GM18499 (cell line): ENCODE results near the gene SERTAD2.

Experiments used
- ATAC-seq: cut with Tn5 transposase; IDR thresholded peaks from one replicate; pipeline ENCODE4 v1.9.1; 2021; ENCODE audit warnings: moderate number of reproducible peaks; ENCODE audit not compliant: insufficient read depth, unreplicated experiment

The SERTAD2 gene

DNA sequence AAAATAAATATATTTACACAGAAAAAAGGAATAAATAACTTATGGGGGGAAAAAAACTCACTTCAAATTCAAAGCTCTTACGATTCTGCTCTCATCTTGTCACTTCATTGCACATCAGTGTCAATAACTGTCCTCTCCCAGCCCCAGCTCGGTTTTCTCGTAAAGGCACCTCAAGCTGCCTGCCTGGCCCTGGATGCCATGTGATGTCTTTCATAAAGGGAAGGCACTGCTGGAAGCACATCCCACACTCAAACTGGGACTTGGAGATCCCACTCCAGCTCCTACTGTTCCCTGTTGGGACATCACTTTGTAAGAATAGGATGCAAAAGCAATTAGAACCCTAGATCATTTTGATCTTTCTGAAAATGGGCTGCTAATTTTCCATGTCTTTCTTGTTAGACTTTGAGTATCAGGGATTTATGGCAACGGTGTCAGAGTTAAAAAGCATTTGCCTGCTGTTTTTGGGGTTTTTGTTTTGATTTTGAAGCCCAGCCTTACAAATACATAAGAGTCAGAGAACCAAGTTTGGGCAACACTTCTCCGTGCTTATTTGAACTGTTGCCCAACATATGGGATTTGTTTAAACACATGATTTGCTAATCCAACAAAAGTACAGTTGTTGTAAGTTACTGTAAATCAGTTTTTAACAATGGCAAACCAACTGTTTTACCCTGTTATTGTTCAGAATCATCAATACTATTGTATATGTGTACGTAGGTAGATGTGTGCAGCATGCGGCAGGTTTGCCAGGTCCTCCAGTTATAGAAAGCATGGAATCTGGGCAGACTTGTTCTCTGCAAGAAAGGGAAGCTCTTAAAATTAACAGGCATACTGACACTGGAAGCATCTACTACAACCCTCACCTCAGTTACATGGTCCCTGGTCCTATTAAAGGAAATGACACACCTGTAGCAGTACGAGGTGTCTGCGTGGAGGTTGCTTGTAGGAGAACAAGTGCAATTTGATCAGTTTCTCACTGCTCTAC lies 20.6 kb downstream of the SERTAD2 start:
- ATAC-seq: no peak

GRCh38 chr2:64631771-64632170 lies 21.9 kb downstream of the SERTAD2 start:
- no peak for ATAC-seq

DNA sequence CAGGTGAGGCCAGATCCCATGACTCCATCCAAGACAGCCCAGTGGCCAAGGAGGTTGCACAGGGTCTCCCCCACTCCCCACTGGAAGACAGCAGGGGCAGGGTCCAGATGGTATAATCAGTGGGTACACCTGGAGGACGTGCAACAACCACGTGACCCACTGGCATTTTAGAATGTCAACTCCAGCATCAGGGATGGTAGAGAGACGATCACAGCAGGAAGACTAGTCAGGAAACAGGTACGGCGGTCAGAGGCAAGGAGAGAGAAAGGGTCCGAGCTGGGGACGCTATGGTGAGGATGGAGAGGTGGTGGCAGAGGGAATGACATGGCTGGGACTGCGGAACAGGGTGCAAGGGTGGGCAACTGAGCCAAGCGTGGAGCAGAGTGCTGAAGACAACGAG lies 23.0 kb downstream of the SERTAD2 start:
- ATAC-seq: no peak

- ATAC-seq: no peak
These were observed 23.8 kb downstream of the SERTAD2 start for GRCh38 chr2:64629875-64630274.

GRCh38 chr2:64629329-64629781 lies 24.4 kb downstream of the SERTAD2 start:
- no peak for ATAC-seq

DNA sequence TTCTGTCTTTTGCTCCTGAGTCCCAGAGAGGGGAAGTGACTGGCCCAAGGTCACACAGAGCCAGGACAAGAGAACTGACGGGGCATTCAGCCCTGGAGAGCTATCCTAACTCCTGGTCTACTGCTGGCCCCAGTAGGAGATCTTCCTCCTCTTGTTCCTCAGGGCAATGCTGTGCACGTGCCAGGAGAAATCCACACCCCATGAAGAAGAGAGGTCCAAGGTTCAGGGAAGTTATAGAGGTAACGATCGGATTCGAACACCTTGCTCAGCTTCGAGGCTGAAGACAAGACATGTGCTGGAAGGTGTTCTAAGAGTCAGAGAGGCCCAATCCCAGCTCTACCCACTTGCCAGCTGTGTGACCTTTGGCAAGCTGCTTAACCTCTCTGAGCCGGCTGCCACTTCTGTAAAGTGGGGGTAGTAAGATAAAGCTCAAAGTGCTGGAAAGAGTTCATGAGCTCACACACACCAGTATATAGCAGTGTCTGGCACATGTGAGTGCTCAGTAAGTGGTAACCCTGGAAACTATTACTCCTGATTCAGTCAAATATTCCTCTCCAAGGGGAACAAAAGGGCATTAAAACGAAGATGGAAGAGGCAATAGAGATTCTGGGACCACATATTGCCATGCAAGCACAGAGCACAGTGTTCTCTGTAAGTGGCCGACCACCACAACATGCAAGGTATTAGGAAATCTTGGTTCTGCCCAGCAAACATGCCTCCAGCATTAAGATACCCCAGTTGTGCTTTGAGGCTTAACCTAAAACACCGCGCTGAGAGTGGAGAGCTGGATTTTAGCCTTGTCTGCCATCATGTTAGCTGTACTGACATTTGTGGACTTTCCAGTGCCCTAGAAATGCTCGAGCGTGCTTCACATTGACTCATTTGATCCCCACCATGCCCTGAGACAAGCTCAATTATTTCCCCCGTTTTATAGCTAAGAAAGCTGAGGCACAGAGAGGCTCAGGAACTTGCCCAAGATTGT lies 25.6 kb downstream of the SERTAD2 start:
- ATAC-seq: no peak

GRCh38 chr2:64626963-64627760 lies 26.6 kb downstream of the SERTAD2 start:
- ATAC-seq: no peak

GRCh38 chr2:64626146-64626809 lies 27.4 kb downstream of the SERTAD2 start:
- no peak for ATAC-seq

- no peak for ATAC-seq
These were observed 28.2 kb downstream of the SERTAD2 start for GRCh38 chr2:64625299-64626145.

- no peak for ATAC-seq
These were observed 28.9 kb downstream of the SERTAD2 start for GRCh38 chr2:64624862-64625261.

GRCh38 chr2:64624108-64624610 lies 29.6 kb downstream of the SERTAD2 start:
- ATAC-seq: no peak

GRCh38 chr2:64623242-64623850 lies 30.4 kb downstream of the SERTAD2 start:
- ATAC-seq: no peak

DNA sequence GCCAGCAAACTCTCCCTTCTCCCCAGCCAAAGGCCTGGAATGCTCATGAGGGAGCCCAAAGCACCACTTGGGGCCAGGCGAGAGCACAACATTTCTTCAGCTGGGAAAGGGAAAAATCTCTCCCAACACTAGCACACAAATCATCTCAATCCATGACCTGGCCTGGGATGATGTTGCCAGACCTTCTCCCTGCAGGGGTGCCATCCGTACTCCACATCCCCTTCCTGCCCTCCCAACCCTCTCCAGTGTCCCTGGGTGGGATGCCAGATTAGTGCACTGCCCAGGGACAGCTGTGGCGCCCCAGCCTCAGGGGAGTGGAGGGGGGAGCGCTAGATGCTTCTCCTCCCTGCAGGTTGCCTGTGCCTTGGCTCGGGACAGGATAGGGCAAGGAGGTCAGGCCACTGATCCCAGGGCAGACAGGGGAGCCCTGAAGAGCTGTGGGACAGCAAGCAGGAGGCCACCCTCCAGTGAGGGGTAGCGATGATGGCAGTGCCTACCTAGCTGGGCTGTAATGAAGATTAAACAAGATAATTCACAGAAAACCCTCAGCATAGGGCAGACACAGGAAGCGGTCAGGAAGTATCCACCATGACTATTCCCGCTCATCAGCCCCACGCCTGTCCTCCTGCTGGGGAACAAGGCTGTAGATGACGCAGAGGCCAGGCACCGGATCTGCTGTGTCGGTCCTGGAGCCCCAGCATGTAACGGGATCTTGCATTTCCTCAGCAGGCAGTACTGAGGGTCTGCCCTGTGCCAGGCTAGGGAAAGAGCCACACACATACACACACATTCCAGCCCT lies 31.1 kb downstream of the SERTAD2 start:
- no peak for ATAC-seq

DNA sequence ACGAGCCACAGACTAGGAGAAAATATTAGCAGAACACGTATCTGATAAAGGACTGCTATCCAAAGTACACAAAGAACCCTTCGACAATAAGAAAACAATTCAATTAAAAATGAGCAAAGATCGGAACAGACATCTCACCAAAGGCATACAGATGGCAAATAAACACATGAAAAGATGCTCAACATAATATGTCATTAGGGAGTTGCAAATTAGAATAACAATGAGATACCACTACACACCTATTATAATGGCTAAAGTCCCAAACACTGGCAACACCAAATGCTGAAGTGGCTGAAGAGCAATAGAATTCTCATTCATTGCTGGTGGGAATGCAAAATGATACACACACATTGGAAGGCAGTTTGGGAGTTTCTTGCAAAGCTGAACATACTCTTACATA lies 33.1 kb downstream of the SERTAD2 start:
- ATAC-seq: no peak

DNA sequence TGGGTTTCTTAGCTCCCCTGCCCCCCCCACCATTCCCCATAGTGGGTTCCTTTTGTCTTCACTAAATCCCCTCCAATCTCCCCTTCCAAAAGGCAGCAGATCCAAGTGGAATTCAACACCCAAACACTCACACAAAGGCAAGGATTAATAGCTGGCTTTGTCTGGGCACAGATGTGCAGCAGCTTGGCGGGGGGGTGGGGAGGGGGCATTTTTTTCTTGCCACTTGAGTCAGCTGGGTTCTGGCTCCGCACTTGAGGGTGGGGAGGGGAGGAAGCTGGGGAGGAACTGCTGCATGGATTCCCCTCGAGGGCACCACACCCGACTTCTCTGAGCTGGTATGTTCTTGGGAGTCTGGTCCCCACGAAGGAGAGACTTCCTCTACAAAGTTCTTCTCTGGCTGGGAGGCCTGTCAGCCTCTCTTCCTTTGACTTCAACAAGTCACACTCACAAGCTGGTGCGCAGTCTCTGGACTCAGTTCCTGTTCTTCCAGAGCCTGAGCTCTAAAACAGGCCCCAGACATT lies 36.0 kb downstream of the SERTAD2 start:
- no peak for ATAC-seq

- ATAC-seq: no peak
These were observed 37.7 kb downstream of the SERTAD2 start for GRCh38 chr2:64615844-64616536.
